ENCODE measurements around the gene HEATR9.

DNA sequence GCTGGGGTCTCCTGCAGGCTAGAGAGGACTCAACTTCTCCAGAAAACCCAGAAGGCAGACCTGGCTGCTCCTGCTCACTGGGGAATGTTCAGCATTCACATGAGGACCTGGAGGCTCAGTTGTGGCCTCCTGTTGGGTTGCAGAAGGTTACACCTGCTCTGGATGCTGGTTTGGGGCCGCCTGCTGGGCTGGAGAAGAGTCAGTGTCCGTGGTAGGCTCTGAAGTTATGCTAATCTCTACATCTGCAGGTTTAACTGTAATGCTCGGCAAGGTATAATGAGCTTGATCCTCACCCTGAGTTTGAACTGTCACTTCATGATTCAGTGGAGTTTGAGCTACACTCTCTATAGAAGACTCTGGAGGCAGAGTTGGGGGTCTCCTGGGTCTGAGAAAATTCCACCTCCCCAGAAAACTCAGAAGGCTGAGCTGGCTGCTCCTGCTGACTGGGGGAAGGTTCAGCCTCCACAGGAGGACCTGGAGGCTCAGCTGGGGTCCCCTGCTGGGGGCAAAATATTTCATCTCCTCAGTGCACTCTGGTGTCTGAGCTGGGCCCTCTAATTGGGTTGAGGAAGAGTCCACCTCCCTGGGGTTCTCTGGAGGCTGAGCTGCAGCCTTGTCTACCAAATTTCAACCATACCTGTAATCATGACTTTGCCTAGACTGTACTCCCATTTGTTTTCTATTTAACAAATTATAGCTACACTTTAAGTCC lies 38.4 kb upstream of the HEATR9 start:
- TF ChIP-seq POLR2A (IDR thresholded peaks at IDR 0.05) (no peak), CTCF (IDR thresholded peaks at IDR 0.05) (no peak)
